ENCODE data around the gene SIRT7. TPM values are rescaled to one million over a fixed set of nuclear protein-coding genes. Genes with fewer than 3 reads are reported as not detected.

The SIRT7 gene
- total RNA-seq, 1 experiment from 2014 or later: 78.3 TPM

DNA sequence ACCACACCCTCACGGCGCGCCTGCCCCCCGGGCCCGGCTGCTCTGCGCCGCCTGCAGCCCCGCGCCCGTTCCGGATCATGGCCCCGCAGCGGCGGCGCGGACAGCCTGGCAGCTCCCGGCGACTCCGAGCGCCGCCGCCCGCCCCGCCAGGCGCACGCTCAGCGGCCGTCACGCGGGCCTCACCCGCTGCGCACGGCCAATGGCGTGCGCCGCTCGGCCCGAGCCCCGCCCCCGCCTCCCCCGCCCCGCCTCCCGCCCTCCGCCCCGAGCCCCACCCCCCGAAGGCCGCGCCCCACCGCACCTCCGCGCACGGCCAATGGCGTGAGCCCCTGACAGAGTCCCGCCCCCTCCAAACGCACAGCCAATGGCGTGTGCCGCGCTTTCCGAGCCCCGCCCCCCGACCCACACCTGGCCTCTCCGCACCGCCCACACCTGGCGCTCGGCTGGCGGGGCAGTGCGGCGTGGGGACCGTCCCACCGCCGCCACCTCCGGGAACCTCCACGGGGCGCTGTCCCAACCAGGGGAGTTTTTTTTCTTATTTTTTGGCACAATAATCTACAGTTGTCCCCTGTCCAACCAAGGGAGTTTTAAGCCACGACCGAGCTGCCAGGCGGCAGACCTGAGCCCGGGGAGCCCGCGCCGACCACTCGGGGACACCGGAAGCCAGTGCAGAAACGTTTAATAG lies 6.6 kb downstream of the SIRT7 start, which contains the start of gene PCYT2:
Gene PCYT2 (minus strand): TSS at position 123 of the 685 bp plus-strand sequence. CDS start 44 bp downstream, at position 79.
- peaks cover 36% of the 10 kb centered on the region for H3F3A ChIP-seq (ENCODE audit: insufficient read depth, low read depth)
- TF ChIP-seq, protein P1, sequence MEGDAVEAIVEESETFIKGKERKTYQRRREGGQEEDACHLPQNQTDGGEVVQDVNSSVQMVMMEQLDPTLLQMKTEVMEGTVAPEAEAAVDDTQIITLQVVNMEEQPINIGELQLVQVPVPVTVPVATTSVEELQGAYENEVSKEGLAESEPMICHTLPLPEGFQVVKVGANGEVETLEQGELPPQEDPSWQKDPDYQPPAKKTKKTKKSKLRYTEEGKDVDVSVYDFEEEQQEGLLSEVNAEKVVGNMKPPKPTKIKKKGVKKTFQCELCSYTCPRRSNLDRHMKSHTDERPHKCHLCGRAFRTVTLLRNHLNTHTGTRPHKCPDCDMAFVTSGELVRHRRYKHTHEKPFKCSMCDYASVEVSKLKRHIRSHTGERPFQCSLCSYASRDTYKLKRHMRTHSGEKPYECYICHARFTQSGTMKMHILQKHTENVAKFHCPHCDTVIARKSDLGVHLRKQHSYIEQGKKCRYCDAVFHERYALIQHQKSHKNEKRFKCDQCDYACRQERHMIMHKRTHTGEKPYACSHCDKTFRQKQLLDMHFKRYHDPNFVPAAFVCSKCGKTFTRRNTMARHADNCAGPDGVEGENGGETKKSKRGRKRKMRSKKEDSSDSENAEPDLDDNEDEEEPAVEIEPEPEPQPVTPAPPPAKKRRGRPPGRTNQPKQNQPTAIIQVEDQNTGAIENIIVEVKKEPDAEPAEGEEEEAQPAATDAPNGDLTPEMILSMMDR (conservative IDR thresholded peaks at IDR 0.05): no peak; the same call in 1 of the 2 replicates
- peaks cover 18% of the 10 kb centered on the region for H3K79me2 ChIP-seq (ENCODE audit: low read depth)
- POLR2A ChIA-PET (ENCODE audit: unreplicated experiment): interaction anchor here (0.6 to 0.7 kb wide), 5 partner anchors 16 to 410 kb away, joined by 4 to 29 read pairs (median 5); partner anchors contain the start of gene MAFG
- H4K20me1 ChIP-seq (ENCODE audit: insufficient read depth): peaks cover 4% of the 10 kb centered on the region; the same call in 1 of the 2 replicates
- peak; percentile 63 to 97 for DNase-seq
- peaks cover 35% of the 10 kb centered on the region for H3K4me1 ChIP-seq (replicated peaks; ENCODE audit: insufficient read depth)
- BruUV-seq (replicated peaks): no TSS peak
- peak within 1 kb of the TSS; percentile 77 for H2AFZ ChIP-seq
- no peaks in the 10 kb centered on the region; the same call in 1 of the 2 replicates for H3K36me3 ChIP-seq (ENCODE audit: low read depth)
- no peaks in the 10 kb centered on the region for H3K9me3 ChIP-seq (ENCODE audit: insufficient read depth, low read depth)
- no peaks in the 10 kb centered on the region for H3K9me2 ChIP-seq (ENCODE audit: insufficient read depth)
- H3K27me3 ChIP-seq (ENCODE audit: insufficient read depth, low read depth): no peaks in the 10 kb centered on the region
- H3K4me2 ChIP-seq: peak within 1 kb of the TSS; percentile 84
- H3K4me3 ChIP-seq: peak within 1 kb of the TSS; percentile 67
- CTCF ChIA-PET: no interaction called here
- intact Hi-C loops (cut with micrococcal nuclease; ENCODE audit: unreplicated experiment): no loop called here
- H3K27ac ChIP-seq: peak within 1 kb of the TSS; percentile 59; the same call in 1 of the 2 replicates

DNA sequence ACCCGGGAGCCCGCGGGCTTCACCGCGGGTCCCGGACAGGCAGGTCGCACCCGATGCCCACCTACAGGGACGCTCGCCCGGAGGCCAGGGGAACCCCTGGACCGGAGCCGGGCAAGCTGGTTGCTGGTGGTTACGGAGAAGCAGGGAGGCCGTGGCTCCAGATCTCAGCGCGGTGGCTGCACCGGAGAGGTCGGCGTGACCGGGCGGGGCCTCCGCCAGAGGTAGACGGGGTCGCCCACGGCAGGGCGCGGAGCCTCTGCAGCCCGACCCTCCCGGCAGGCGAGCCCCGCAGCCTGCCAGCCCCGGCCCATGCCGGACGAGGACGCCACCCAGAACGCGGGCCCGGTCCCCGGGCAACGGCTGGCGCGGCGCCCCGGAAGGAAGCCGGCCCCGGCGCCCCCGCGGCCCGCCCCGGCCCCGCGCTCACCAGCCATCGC lies 7.1 kb downstream of the SIRT7 start:
- H3K27me3 ChIP-seq (ENCODE audit: insufficient read depth, low read depth): no peaks in the 10 kb centered on the region
- peaks cover 4% of the 10 kb centered on the region; the same call in 1 of the 2 replicates for H4K20me1 ChIP-seq (ENCODE audit: insufficient read depth)
- peaks cover 13% of the 10 kb centered on the region for H3K79me2 ChIP-seq (ENCODE audit: low read depth)
- no TSS peak for BruUV-seq (replicated peaks)
- TF ChIP-seq, protein P1 (conservative IDR thresholded peaks at IDR 0.05): no peak
- H3K9me2 ChIP-seq (ENCODE audit: insufficient read depth): no peaks in the 10 kb centered on the region
- no peak for DNase-seq
- peaks cover 30% of the 10 kb centered on the region for H3F3A ChIP-seq (ENCODE audit: insufficient read depth, low read depth)
- H2AFZ ChIP-seq: peak overlapping the region; percentile 77
- H3K27ac ChIP-seq: no peak overlapping the region
- intact Hi-C loops (cut with micrococcal nuclease; ENCODE audit: unreplicated experiment): loop anchor here (1.0 kb wide), 1 partner anchor 25 kb away; no protein-coding TSS in a partner anchor
- CTCF ChIA-PET: no interaction called here
- H3K36me3 ChIP-seq (ENCODE audit: low read depth): no peaks in the 10 kb centered on the region; the same call in 1 of the 2 replicates
- POLR2A ChIA-PET (ENCODE audit: unreplicated experiment): interaction anchor here (0.6 to 0.7 kb wide), 5 partner anchors 17 to 410 kb away, joined by 4 to 29 read pairs (median 5); partner anchors contain the start of gene MAFG
- H3K9me3 ChIP-seq (ENCODE audit: insufficient read depth, low read depth): no peaks in the 10 kb centered on the region
- H3K4me3 ChIP-seq: peak overlapping the region; percentile 67
- H3K4me1 ChIP-seq (replicated peaks; ENCODE audit: insufficient read depth): peaks cover 29% of the 10 kb centered on the region
- H3K4me2 ChIP-seq: peak overlapping the region; percentile 84

DNA sequence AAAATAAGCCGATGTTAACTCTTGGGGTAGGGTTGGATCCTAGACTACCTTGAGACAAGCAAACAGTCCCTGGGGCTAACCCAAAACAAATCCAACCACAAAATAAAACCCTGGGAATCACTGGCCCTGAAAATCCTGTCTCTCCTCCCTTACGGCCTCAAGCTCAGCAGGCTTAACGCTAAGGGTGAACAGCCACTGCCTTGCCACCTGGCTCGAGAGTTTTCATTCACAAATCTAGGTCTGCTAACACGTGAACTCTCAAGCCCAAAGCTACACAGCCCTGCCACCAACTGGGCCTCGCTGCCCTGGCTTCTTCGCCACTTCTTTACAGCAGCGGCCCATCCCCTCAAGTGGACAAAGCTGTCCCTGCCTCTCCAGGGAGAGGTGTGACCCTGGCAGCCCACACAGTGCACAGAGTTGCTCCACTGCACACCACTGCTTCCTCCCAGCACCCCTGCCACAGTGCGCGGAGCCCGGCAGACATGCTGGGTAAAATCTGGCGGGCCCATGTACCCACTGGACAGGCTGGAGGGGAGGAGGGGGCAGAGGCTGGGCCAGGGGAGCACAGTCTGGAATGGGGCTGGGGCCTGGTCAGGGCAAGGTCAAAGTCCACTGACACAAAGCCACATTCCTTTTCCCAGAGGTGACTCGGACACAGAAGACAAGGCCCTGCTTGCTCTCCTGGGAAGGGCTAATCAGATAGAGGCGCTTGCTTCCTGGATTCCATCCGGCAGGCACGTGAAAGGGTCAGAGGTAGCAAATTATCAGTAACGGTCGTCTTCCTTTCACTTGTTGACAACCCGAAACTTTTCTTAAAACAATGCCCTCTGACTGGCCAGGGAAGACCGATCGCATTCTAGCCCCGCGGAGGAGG lies 7.8 kb downstream of the SIRT7 start:
- H2AFZ ChIP-seq: peak overlapping the region; percentile 77
- peak; percentile 40 to 43 for DNase-seq
- CTCF ChIA-PET: interaction anchor here (1.5 kb wide), 1 partner anchor 12 kb away, joined by 3 read pairs; no protein-coding TSS in a partner anchor
- H4K20me1 ChIP-seq (ENCODE audit: insufficient read depth): peaks cover 4% of the 10 kb centered on the region; the same call in 1 of the 2 replicates
- intact Hi-C loops (cut with micrococcal nuclease; ENCODE audit: unreplicated experiment): loop anchor here (1.0 kb wide), 1 partner anchor 24 kb away; no protein-coding TSS in a partner anchor
- peaks cover 7% of the 10 kb centered on the region; the same call in 1 of the 2 replicates for H3K79me2 ChIP-seq (ENCODE audit: low read depth)
- no peak overlapping the region for H3K27ac ChIP-seq
- POLR2A ChIA-PET (ENCODE audit: unreplicated experiment): interaction anchor here (0.6 kb wide), 1 partner anchor 12 kb away, joined by 3 read pairs; no protein-coding TSS in a partner anchor
- H3K27me3 ChIP-seq (ENCODE audit: insufficient read depth, low read depth): no peaks in the 10 kb centered on the region
- H3K4me3 ChIP-seq: peak overlapping the region; percentile 67
- no peaks in the 10 kb centered on the region for H3K9me3 ChIP-seq (ENCODE audit: insufficient read depth, low read depth)
- H3K36me3 ChIP-seq (ENCODE audit: low read depth): no peaks in the 10 kb centered on the region; the same call in 1 of the 2 replicates
- H3K9me2 ChIP-seq (ENCODE audit: insufficient read depth): no peaks in the 10 kb centered on the region
- TSS peak; percentile 14 for BruUV-seq (replicated peaks)
- TF ChIP-seq, protein P1 (conservative IDR thresholded peaks at IDR 0.05): no peak
- no peak for TF ChIP-seq EZH2 (IDR thresholded peaks at IDR 0.05; ENCODE audit: low read depth)
- H3K4me2 ChIP-seq: peak overlapping the region; percentile 84
- H3F3A ChIP-seq (ENCODE audit: insufficient read depth, low read depth): peaks cover 25% of the 10 kb centered on the region
- peaks cover 28% of the 10 kb centered on the region for H3K4me1 ChIP-seq (replicated peaks; ENCODE audit: insufficient read depth)
